H9 (cell line): ENCODE data around the gene TGFBR2. TPM values are rescaled to one million over a fixed set of nuclear protein-coding genes. Genes with fewer than 3 reads are reported as not detected.

Experiments used
- DNase-seq: peaks from one replicate; pipeline ENCODE4 v3.0.0-alpha.2; 2017
- H2AFZ ChIP-seq: one replicate; pipeline ENCODE4 v1.6.1; 2013; ENCODE audit warnings: mild to moderate bottlenecking, low read length, control low read depth, moderate library complexity
- H2AK5ac ChIP-seq: 2 replicates; pipeline ENCODE4 v1.6.1; 2013; ENCODE audit warnings: low read length, control low read depth, mixed read lengths; ENCODE audit not compliant: insufficient read length
- H2BK120ac ChIP-seq: one replicate; pipeline ENCODE4 v1.6.1; 2013; ENCODE audit warnings: low read depth, mild to moderate bottlenecking, low read length, control low read depth, inconsistent platforms; ENCODE audit not compliant: poor library complexity, severe bottlenecking
- H2BK12ac ChIP-seq: 2 replicates; pipeline ENCODE4 v1.6.1; 2013; ENCODE audit warnings: low read length, control low read depth, mixed read lengths, low read depth; ENCODE audit not compliant: insufficient read length
- H2BK15ac ChIP-seq: 2 replicates; pipeline ENCODE4 v1.6.1; 2013; ENCODE audit warnings: low read depth, low read length, control low read depth
- H2BK20ac ChIP-seq: one replicate; pipeline ENCODE4 v1.6.1; 2013; ENCODE audit warnings: low read depth, mild to moderate bottlenecking, low read length, control low read depth, inconsistent platforms; ENCODE audit not compliant: poor library complexity, severe bottlenecking
- H2BK5ac ChIP-seq: 2 replicates; pipeline ENCODE4 v1.6.1; 2013; ENCODE audit warnings: low read length, control low read depth, mixed read lengths; ENCODE audit not compliant: insufficient read length
- H3K14ac ChIP-seq: 2 replicates; pipeline ENCODE4 v1.6.1; 2013; ENCODE audit warnings: low read length, control low read depth; ENCODE audit not compliant: insufficient read depth
- H3K18ac ChIP-seq: 2 replicates; pipeline ENCODE4 v1.6.1; 2013; ENCODE audit warnings: low read depth, mild to moderate bottlenecking, mixed read lengths, low read length, control low read depth; ENCODE audit not compliant: insufficient read length
- H3K23ac ChIP-seq: 2 replicates; pipeline ENCODE4 v1.6.1; 2013; ENCODE audit warnings: low read length, control low read depth, mixed read lengths, low read depth; ENCODE audit not compliant: insufficient read length
- H3K23me2 ChIP-seq: 2 replicates; pipeline ENCODE4 v1.6.1; 2013; ENCODE audit warnings: low read depth, mild to moderate bottlenecking, mixed read lengths, low read length, control low read depth; ENCODE audit not compliant: insufficient read length, poor library complexity, severe bottlenecking
- H3K27ac ChIP-seq: 2 replicates; pipeline ENCODE4 v1.5.1; 2013; ENCODE audit warnings: low read length, control low read depth, mixed read lengths, low read depth; ENCODE audit not compliant: insufficient read length
- H3K27me3 ChIP-seq: 2 replicates; pipeline ENCODE4 v1.6.1; 2013; ENCODE audit warnings: low read length, control low read depth, inconsistent platforms; ENCODE audit not compliant: insufficient read depth
- H3K4ac ChIP-seq: 2 replicates; pipeline ENCODE4 v1.6.1; 2013; ENCODE audit warnings: low read depth, mild to moderate bottlenecking, control low read depth, inconsistent platforms, low read length, moderate library complexity
- H3K4me1 ChIP-seq: 2 replicates; pipeline ENCODE4 v1.6.1; 2013; ENCODE audit warnings: low read length, control low read depth, inconsistent platforms; ENCODE audit not compliant: insufficient read depth
- H3K4me2 ChIP-seq: 2 replicates; pipeline ENCODE4 v1.6.1; 2013; ENCODE audit warnings: low read length, control low read depth, mixed read lengths; ENCODE audit not compliant: insufficient read length, insufficient read depth
- H3K56ac ChIP-seq: 2 replicates; pipeline ENCODE4 v1.6.1; 2013; ENCODE audit warnings: low read depth, mild to moderate bottlenecking, mixed read lengths, low read length, control low read depth; ENCODE audit not compliant: insufficient read length
- H3K79me1 ChIP-seq: 2 replicates; pipeline ENCODE4 v1.6.1; 2013; ENCODE audit warnings: low read depth, mild to moderate bottlenecking, moderate library complexity, low read length, control low read depth, inconsistent platforms; ENCODE audit not compliant: insufficient read depth, poor library complexity, severe bottlenecking
- H3K79me2 ChIP-seq: 2 replicates; pipeline ENCODE4 v1.6.1; 2013; ENCODE audit warnings: low read length, control low read depth, inconsistent platforms; ENCODE audit not compliant: insufficient read depth
- H3K9ac ChIP-seq: 2 replicates; pipeline ENCODE4 v1.6.1; 2013; ENCODE audit warnings: low read length, control low read depth, mixed read lengths; ENCODE audit not compliant: insufficient read length; ENCODE audit errors: extremely low read depth
- H3K9me3 ChIP-seq: one replicate; pipeline ENCODE4 v1.6.1; 2013; ENCODE audit warnings: low read depth, low read length, inconsistent platforms; ENCODE audit not compliant: control insufficient read depth
- H3T11ph ChIP-seq: one replicate; pipeline ENCODE4 v1.6.1; 2013; ENCODE audit warnings: mild to moderate bottlenecking, low read length, control low read depth, inconsistent platforms
- H4K20me1 ChIP-seq: one replicate; pipeline ENCODE4 v1.6.1; 2013; ENCODE audit not compliant: control insufficient read depth, insufficient read length, insufficient read depth
- H4K5ac ChIP-seq: 2 replicates; pipeline ENCODE4 v1.6.1; 2013; ENCODE audit warnings: low read depth, mild to moderate bottlenecking, mixed read lengths, low read length, control low read depth; ENCODE audit not compliant: insufficient read length
- H4K8ac ChIP-seq: replicated peaks from 2 replicates; pipeline ENCODE4 v1.6.1; 2013; ENCODE audit warnings: low read length, control low read depth, mixed read lengths, low read depth; ENCODE audit not compliant: insufficient read length
- H4K91ac ChIP-seq: 2 replicates; pipeline ENCODE4 v1.6.1; 2013; ENCODE audit warnings: low read depth, mild to moderate bottlenecking, moderate library complexity, mixed read lengths, low read length, control low read depth; ENCODE audit not compliant: insufficient read length
- H3K27ac Mint-ChIP-seq, 3 experiments: 2 replicates in 2 of 3; 3 replicates in 1 of 3; pipeline ENCODE4 v1.8.0; 2020 to 2021; ENCODE audit warnings: mixed read lengths in 3 of 3, mild to moderate bottlenecking in 1 of 3, moderate library complexity in 1 of 3
- H3K27me3 Mint-ChIP-seq: 2 replicates; pipeline ENCODE4 v1.8.0; 2021; ENCODE audit warnings: low read depth, mild to moderate bottlenecking, moderate library complexity, mixed read lengths
- H3K36me3 Mint-ChIP-seq, 3 experiments: 2 replicates in 2 of 3; 3 replicates in 1 of 3; pipeline ENCODE4 v1.8.0; 2020 to 2021; ENCODE audit warnings: low read depth in 3 of 3, mixed read lengths in 3 of 3; ENCODE audit not compliant: insufficient read depth in 1 of 3
- H3K4me1 Mint-ChIP-seq, 2 experiments: 2 replicates each; pipeline ENCODE4 v1.8.0; 2020; ENCODE audit warnings: mixed read lengths in 2 of 2
- H3K4me3 Mint-ChIP-seq, 2 experiments: 2 replicates in 1 of 2; 3 replicates in 1 of 2; pipeline ENCODE4 v1.8.0; 2020 to 2021; ENCODE audit warnings: mild to moderate bottlenecking in 2 of 2, mixed read lengths in 2 of 2, moderate library complexity in 1 of 2
- H3K9me3 Mint-ChIP-seq, 2 experiments: 2 replicates in 1 of 2; 3 replicates in 1 of 2; pipeline ENCODE4 v1.8.0; 2020; ENCODE audit warnings: mild to moderate bottlenecking in 2 of 2, mixed read lengths in 2 of 2, moderate library complexity in 1 of 2
- CTCF ChIP-seq: fragments of 200-600 bp; sonication (generic); conservative IDR thresholded peaks from 3 replicates; pipeline ENCODE4 v1.8.0; 2021; ENCODE audit warnings: antibody characterized with exemption, mild to moderate bottlenecking
- WGBS: extraction: QIAGEN DNeasy Blood & Tissue Kit; methylation state at CpG from one replicate; pipeline ENCODE4 v1.1.7; 2013; ENCODE audit warnings: missing lambda C conversion rate, low lambda C conversion rate, mixed read lengths; ENCODE audit not compliant: insufficient read length; ENCODE audit errors: extremely low coverage; 5-methylcytosine and 5-hydroxymethylcytosine counted together
- total RNA-seq: library from RNA; stranded (reverse); gene quantifications from 2 replicates; pipeline ENCODE4 v1.2.1, GENCODE V29; 2021

TGFBR2 gene
- total RNA-seq, 1 experiment from 2014 or later = 10.6 TPM

GRCh38 chr3:30686176-30686575, 79.8 kb downstream of the TGFBR2 start:
- no peak for TF ChIP-seq CTCF
- no peak overlapping the region for H3K23ac ChIP-seq
- H2BK120ac ChIP-seq = no peak overlapping the region
- Mint-ChIP-seq H3K4me3 (no peak overlapping the region), H3K9me3 (no peaks in the 10 kb centered on the region), H3K4me1 (peaks cover 17 to 18% of the 10 kb centered on the region in 2 experiments), H3K27ac (no peak overlapping the region), H3K36me3 (peaks cover 33 to 53% (median 34%) of the 10 kb centered on the region in 3 experiments), H3K27me3 (no peaks in the 10 kb centered on the region)
- H3K56ac ChIP-seq = no peak overlapping the region
- H3K9ac ChIP-seq = no peak overlapping the region
- H4K91ac ChIP-seq = no peak overlapping the region
- DNase-seq = no peak
- H2BK12ac ChIP-seq = no peak overlapping the region
- no peaks in the 10 kb centered on the region for H3K9me3 ChIP-seq
- H3K79me1 ChIP-seq = no peaks in the 10 kb centered on the region
- H3T11ph ChIP-seq = no peak overlapping the region
- no peaks in the 10 kb centered on the region for H4K20me1 ChIP-seq
- H3K4me1 ChIP-seq = no peaks in the 10 kb centered on the region
- H4K5ac ChIP-seq = no peak overlapping the region
- H3K18ac ChIP-seq = no peak overlapping the region
- no peak overlapping the region for H2BK20ac ChIP-seq
- H2BK15ac ChIP-seq = no peak overlapping the region
- H2AFZ ChIP-seq = no peak overlapping the region
- H4K8ac ChIP-seq = no peak overlapping the region
- H3K4ac ChIP-seq = no peak overlapping the region
- H3K79me2 ChIP-seq = no peaks in the 10 kb centered on the region
- WGBS = no CpG with 5 or more reads among the region's 2 CpGs
- no peak overlapping the region for H3K4me2 ChIP-seq
- no peaks in the 10 kb centered on the region for H3K27me3 ChIP-seq
- H2BK5ac ChIP-seq = no peak overlapping the region
- no peak overlapping the region for H3K14ac ChIP-seq
- H3K23me2 ChIP-seq = no peaks in the 10 kb centered on the region
- no peak overlapping the region for H2AK5ac ChIP-seq
- no peak overlapping the region for H3K27ac ChIP-seq
